H1 (cell line): Measurements from ENCODE around the gene TRIM75. TPM values are rescaled to one million over a fixed set of nuclear protein-coding genes. Genes with fewer than 3 reads are reported as not detected.
A peak's percentile ranks its signal among the peaks of the same experiment; 100 is the strongest.

ENCODE experiments used
- BRCA1 ChIP-seq: IDR thresholded peaks from 2 replicates; pipeline ENCODE4 v1.6.1; 2012; ENCODE audit warnings: low read depth, low read length, improper control_type of control experiment
- CHD2 ChIP-seq: IDR thresholded peaks from 2 replicates; pipeline ENCODE4 v1.6.1; 2012; ENCODE audit warnings: low read length, improper control_type of control experiment
- JUND ChIP-seq: IDR thresholded peaks from 2 replicates; pipeline ENCODE4 v1.6.1; 2011; ENCODE audit warnings: mild to moderate bottlenecking, improper control_type of control experiment, low read length
- MAFK ChIP-seq: IDR thresholded peaks from 2 replicates; pipeline ENCODE4 v1.6.1; 2012; ENCODE audit warnings: low read depth, mild to moderate bottlenecking, improper control_type of control experiment, low read length
- RAD21 ChIP-seq, 2 experiments: IDR thresholded peaks in 1 of 2; conservative IDR thresholded peaks in 1 of 2; 2 replicates each; pipeline ENCODE4 v1.6.1; 2011; ENCODE audit warnings: low read depth in 2 of 2, low read length in 2 of 2, improper control_type of control experiment in 1 of 2, inconsistent platforms in 1 of 2, mild to moderate bottlenecking in 1 of 2, moderate library complexity in 1 of 2
- SP4 ChIP-seq: IDR thresholded peaks from 2 replicates; pipeline ENCODE4 v1.6.1; 2012; ENCODE audit warnings: low read length, inconsistent platforms
- polyA plus RNA-seq, 7 experiments: library from polyadenylated mRNA; depleted of rRNA in 3 of 7; stranded (reverse) in 5 of 7; unstranded in 2 of 7; fragments of >200 nt in 5 of 7; fragments of 200-250 nt in 2 of 7; gene quantifications; 1 replicate in 5 of 7; 2 replicates in 1 of 7; 4 replicates in 1 of 7; pipeline versions ENCODE4 v1.2.1 to v1.2.3, GENCODE V29; 2011 to 2013; ENCODE audit warnings: missing spikeins in 2 of 7, mixed read lengths in 2 of 7
- total RNA-seq: library from RNA; stranded (reverse); fragmentation: NEBNext Ultra II Directional; extraction: Animal tissue kit (Norgen Biotek cat#: 25700); gene quantifications from 2 replicates; pipeline ENCODE4 v1.2.1, GENCODE V29; 2021
- TF ChIP-seq, protein P1 (sequence below): fragments of 300-600 bp; sonication (generic); IDR thresholded peaks from 2 replicates; pipeline ENCODE4 v1.7.1; 2012; ENCODE audit warnings: low read length, moderate library complexity, mild to moderate bottlenecking, inconsistent platforms; ENCODE audit not compliant: insufficient replicate concordance
- TF ChIP-seq, protein P2 (sequence below): IDR thresholded peaks from 2 replicates; pipeline ENCODE4 v1.6.1; 2011; ENCODE audit warnings: low read depth, mild to moderate bottlenecking, low read length; ENCODE audit not compliant: insufficient read depth

Gene TRIM75
- total and polyA plus RNA-seq, 2 of the 8 experiments (the other 6 are each of a cell fraction or from before 2014, with no cell fraction given): not detected

DNA sequence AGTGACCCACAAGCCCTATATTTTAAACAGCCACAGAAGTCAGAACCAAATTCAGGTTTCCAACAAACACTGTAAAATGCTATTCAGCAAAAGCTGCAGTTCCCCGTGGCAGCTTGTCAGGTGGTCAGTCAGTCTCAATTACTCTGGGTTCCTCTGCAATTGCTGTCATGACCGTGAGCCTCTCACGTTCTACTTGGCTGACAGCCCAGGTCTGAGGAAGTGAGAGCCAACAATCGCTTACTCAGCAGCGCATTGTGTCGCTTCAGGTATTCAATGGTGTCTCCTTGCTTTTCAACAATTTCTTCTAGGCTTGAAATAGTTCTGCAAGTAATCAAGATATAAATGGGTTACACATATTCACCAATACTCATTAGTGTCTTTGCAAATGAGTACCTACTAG, 25.8 kb downstream of the TRIM75 start (continued):
- TF ChIP-seq, protein P1, sequence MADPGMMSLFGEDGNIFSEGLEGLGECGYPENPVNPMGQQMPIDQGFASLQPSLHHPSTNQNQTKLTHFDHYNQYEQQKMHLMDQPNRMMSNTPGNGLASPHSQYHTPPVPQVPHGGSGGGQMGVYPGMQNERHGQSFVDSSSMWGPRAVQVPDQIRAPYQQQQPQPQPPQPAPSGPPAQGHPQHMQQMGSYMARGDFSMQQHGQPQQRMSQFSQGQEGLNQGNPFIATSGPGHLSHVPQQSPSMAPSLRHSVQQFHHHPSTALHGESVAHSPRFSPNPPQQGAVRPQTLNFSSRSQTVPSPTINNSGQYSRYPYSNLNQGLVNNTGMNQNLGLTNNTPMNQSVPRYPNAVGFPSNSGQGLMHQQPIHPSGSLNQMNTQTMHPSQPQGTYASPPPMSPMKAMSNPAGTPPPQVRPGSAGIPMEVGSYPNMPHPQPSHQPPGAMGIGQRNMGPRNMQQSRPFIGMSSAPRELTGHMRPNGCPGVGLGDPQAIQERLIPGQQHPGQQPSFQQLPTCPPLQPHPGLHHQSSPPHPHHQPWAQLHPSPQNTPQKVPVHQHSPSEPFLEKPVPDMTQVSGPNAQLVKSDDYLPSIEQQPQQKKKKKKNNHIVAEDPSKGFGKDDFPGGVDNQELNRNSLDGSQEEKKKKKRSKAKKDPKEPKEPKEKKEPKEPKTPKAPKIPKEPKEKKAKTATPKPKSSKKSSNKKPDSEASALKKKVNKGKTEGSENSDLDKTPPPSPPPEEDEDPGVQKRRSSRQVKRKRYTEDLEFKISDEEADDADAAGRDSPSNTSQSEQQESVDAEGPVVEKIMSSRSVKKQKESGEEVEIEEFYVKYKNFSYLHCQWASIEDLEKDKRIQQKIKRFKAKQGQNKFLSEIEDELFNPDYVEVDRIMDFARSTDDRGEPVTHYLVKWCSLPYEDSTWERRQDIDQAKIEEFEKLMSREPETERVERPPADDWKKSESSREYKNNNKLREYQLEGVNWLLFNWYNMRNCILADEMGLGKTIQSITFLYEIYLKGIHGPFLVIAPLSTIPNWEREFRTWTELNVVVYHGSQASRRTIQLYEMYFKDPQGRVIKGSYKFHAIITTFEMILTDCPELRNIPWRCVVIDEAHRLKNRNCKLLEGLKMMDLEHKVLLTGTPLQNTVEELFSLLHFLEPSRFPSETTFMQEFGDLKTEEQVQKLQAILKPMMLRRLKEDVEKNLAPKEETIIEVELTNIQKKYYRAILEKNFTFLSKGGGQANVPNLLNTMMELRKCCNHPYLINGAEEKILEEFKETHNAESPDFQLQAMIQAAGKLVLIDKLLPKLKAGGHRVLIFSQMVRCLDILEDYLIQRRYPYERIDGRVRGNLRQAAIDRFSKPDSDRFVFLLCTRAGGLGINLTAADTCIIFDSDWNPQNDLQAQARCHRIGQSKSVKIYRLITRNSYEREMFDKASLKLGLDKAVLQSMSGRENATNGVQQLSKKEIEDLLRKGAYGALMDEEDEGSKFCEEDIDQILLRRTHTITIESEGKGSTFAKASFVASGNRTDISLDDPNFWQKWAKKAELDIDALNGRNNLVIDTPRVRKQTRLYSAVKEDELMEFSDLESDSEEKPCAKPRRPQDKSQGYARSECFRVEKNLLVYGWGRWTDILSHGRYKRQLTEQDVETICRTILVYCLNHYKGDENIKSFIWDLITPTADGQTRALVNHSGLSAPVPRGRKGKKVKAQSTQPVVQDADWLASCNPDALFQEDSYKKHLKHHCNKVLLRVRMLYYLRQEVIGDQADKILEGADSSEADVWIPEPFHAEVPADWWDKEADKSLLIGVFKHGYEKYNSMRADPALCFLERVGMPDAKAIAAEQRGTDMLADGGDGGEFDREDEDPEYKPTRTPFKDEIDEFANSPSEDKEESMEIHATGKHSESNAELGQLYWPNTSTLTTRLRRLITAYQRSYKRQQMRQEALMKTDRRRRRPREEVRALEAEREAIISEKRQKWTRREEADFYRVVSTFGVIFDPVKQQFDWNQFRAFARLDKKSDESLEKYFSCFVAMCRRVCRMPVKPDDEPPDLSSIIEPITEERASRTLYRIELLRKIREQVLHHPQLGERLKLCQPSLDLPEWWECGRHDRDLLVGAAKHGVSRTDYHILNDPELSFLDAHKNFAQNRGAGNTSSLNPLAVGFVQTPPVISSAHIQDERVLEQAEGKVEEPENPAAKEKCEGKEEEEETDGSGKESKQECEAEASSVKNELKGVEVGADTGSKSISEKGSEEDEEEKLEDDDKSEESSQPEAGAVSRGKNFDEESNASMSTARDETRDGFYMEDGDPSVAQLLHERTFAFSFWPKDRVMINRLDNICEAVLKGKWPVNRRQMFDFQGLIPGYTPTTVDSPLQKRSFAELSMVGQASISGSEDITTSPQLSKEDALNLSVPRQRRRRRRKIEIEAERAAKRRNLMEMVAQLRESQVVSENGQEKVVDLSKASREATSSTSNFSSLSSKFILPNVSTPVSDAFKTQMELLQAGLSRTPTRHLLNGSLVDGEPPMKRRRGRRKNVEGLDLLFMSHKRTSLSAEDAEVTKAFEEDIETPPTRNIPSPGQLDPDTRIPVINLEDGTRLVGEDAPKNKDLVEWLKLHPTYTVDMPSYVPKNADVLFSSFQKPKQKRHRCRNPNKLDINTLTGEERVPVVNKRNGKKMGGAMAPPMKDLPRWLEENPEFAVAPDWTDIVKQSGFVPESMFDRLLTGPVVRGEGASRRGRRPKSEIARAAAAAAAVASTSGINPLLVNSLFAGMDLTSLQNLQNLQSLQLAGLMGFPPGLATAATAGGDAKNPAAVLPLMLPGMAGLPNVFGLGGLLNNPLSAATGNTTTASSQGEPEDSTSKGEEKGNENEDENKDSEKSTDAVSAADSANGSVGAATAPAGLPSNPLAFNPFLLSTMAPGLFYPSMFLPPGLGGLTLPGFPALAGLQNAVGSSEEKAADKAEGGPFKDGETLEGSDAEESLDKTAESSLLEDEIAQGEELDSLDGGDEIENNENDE: no peak
- TF ChIP-seq SP4 (no peak), MAFK (peak; percentile 12; the same call in 1 of the 2 replicates), JUND (no peak), BRCA1 (no peak), CHD2 (no peak), RAD21 (IDR thresholded peaks at IDR 0.05 in 1 of 2, conservative IDR thresholded peaks at IDR 0.05 in 1 of 2; ENCODE audit: low read depth in 2 of 2, low read length in 2 of 2) (no peak)
- TF ChIP-seq, protein P2, sequence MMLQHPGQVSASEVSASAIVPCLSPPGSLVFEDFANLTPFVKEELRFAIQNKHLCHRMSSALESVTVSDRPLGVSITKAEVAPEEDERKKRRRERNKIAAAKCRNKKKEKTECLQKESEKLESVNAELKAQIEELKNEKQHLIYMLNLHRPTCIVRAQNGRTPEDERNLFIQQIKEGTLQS: no peak
